GM19025 (cell line): ENCODE measurements around the gene COTL1.

Source experiments
- ATAC-seq: cut with Tn5 transposase; IDR thresholded peaks from one replicate; pipeline ENCODE4 v1.9.1; 2021; ENCODE audit warnings: mild to moderate bottlenecking, low read depth, moderate library complexity; ENCODE audit not compliant: unreplicated experiment

The COTL1 gene

GRCh38 chr16:84614968-84615813, 2.7 kb downstream of the COTL1 start:
- no peak for ATAC-seq

- no peak for ATAC-seq
Measured at GRCh38 chr16:84614623-84614967, 3.3 kb downstream of the COTL1 start.

GRCh38 chr16:84614073-84614459, 3.8 kb downstream of the COTL1 start:
- no peak for ATAC-seq

GRCh38 chr16:84613408-84614072, 4.3 kb downstream of the COTL1 start:
- no peak for ATAC-seq

GRCh38 chr16:84612686-84613085, 5.2 kb downstream of the COTL1 start:
- ATAC-seq: no peak

- no peak for ATAC-seq
Measured at GRCh38 chr16:84611041-84611440, 6.8 kb downstream of the COTL1 start.

- no peak for ATAC-seq
Measured at GRCh38 chr16:84610376-84610775, 7.5 kb downstream of the COTL1 start.

GRCh38 chr16:84609563-84610177, 8.2 kb downstream of the COTL1 start:
- no peak for ATAC-seq

GRCh38 chr16:84608282-84608681, 9.6 kb downstream of the COTL1 start:
- ATAC-seq: no peak

- ATAC-seq: peak; percentile 65
Measured at GRCh38 chr16:84607694-84608093, 10.2 kb downstream of the COTL1 start.

GRCh38 chr16:84607061-84607460, 10.8 kb downstream of the COTL1 start:
- no peak for ATAC-seq

- no peak for ATAC-seq
Measured at GRCh38 chr16:84606081-84606875, 11.6 kb downstream of the COTL1 start.

- ATAC-seq: no peak
Measured at GRCh38 chr16:84605339-84605848, 12.5 kb downstream of the COTL1 start.

GRCh38 chr16:84604477-84605013, 13.3 kb downstream of the COTL1 start:
- ATAC-seq: no peak

- no peak for ATAC-seq
Measured at GRCh38 chr16:84603940-84604339, 13.9 kb downstream of the COTL1 start.

- no peak for ATAC-seq
Measured at GRCh38 chr16:84603140-84603816, 14.6 kb downstream of the COTL1 start.

- ATAC-seq: peak; percentile 70
Measured at GRCh38 chr16:84600343-84601229, 17.3 kb downstream of the COTL1 start.

GRCh38 chr16:84599521-84600202, 18.2 kb downstream of the COTL1 start:
- ATAC-seq: no peak
